Diencephalon (tissue), 1 donor: ENCODE measurements around the gene CPSF7. TPM values are rescaled to one million over a fixed set of nuclear protein-coding genes. Genes with fewer than 3 reads are reported as not detected.

Experiments
- small RNA-seq: library from RNA; depleted of rRNA; stranded (forward); fragments of <200 nt; gene quantifications from one replicate; pipeline ENCODE3, GENCODE V24; 2014
- total RNA-seq: library from RNA; depleted of rRNA; stranded (reverse); fragments of >200 nt; gene quantifications from one replicate; pipeline ENCODE4 v1.2.3, GENCODE V29; 2014

Gene CPSF7
- 31.1 TPM for total RNA-seq

DNA sequence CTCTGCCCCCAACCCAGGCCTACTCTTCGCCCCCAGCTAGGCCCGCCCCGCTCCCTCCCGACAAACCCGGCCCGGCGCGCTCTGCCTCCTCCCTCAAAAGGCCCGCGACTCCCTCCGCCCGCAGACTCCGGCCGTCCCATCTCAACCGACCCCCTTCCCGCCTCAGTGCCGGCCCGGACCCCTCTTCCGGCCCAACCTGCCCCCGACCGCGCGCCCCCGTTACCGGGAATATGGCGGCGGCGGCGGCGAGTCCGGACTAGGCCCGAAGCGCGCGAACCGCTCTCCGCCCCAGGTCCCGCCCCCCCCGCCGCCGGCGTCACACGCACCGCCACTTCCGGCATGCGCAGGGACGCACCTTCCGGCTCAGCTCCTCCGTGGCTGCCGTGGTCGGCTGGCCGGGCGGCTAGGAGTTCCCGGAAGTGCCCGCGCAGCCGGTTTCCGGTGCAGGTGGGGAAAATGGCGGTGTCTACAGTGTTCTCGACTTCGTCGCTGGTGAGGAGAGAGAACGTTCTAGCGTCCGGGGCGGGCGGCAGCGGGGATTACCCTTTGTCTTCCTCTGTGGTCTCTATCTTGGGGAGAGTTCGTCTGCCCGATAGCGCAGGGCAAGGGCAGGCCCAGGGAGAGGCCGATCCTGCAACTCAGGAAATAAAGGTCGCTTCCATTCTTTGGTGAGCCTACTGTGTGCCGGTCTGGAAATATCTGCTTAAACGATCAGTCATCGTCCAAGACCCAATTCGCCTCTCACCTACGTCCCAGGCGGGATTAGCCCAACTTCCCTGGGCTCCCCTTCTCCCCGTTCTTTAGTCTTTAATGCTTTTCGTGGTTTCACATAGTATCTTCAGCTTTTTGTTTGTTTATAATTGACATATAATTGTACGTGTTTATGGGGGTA, at the start of gene CPSF7, which contains the start of gene SDHAF2:
TSS of gene CPSF7 (minus strand) at position 285 of the 892 bp plus-strand sequence. CDS start 740 bp downstream, outside the sequence.
TSS of gene SDHAF2 (plus strand) at position 434 of the 892 bp plus-strand sequence. CDS start at position 457, 23 bp downstream.

DNA sequence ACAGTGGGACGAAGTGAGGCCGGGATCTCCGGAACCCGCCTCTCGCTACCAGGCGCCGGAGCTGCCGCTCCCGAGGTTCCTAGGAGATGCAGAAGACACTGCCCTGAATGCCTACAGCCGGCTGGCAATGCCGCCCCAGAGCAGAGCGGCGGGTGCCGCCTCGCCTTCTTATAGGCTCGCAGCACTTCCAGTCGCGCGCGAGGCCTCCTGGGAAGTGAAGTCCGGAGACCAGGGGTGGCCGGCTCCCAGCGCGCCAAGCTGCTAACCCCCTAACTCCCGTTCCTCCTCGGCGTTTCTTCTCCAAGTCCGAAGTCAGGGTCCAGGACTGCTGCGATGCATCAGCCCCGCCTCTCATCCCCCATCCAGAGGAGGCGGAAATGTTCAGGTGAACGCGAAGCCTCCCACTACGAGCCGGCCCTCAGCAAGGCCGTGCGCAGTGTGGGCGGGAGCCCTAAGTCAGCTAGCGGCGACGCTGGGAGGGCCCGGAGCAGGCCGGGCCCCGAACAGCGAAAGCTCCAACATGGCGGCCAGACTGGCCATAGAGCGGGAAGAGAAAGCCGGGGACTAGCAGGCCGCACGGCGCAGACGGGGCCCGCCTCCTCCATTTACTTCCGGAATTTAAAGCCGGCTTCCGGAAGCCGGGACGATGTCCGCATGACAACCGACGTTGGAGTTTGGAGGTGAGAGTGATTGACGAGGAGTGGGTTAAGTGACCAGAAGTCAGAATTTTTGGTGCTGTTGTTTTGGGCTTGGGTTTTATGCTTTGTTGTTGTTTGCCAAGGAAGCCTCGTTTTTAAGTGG, 67.8 kb downstream of the CPSF7 start, which contains the start of the genes CYB561A3 and TMEM138:
TSS of gene CYB561A3 (minus strand) at position 142 of the 801 bp plus-strand sequence. CDS start 5,169 bp downstream, outside the sequence.
TSS of gene TMEM138 (plus strand) at position 634 of the 801 bp plus-strand sequence. CDS start 2,017 bp downstream, outside the sequence.

Small RNAs within 50 kb of the gene (small RNA-seq; reads per million reads assigned to genes)
- gene RN7SL23P: not detected

Other genes starting within 250 kb of the CPSF7 start
- gene PGA3, start 226.5 kb downstream of the CPSF7 start, total RNA-seq: not detected
- gene PGA4, start 207.6 kb downstream of the CPSF7 start, total RNA-seq: 0.23 TPM
- not detected for gene PGA5, start 188.8 kb downstream of the CPSF7 start, total RNA-seq
- gene VWCE, start 134.7 kb downstream of the CPSF7 start, total RNA-seq: 1.4 TPM
- gene DDB1, start 96.9 kb downstream of the CPSF7 start, total RNA-seq: 200 TPM
- gene TKFC, start 96.7 kb downstream of the CPSF7 start, total RNA-seq: 12.9 TPM
- 12.7 TPM for gene CYB561A3, start 68.1 kb downstream of the CPSF7 start, total RNA-seq
- gene TMEM138, start 67.6 kb downstream of the CPSF7 start, total RNA-seq: 26.8 TPM
- gene TMEM216, start 37.4 kb downstream of the CPSF7 start, total RNA-seq: 14.8 TPM
- 57.7 TPM for gene SDHAF2, start 149 bp upstream of the CPSF7 start, total RNA-seq
- gene LRRC10B, start 78.8 kb upstream of the CPSF7 start, total RNA-seq: 6.7 TPM
- 71.5 TPM for gene SYT7, start 151.1 kb upstream of the CPSF7 start, total RNA-seq